HepG2 (cell line): ENCODE data around the gene SAPCD1. TPM values are rescaled to one million over a fixed set of nuclear protein-coding genes. Genes with fewer than 3 reads are reported as not detected.

Source experiments
- CEBPB ChIP-seq: IDR thresholded peaks from 2 replicates; pipeline ENCODE4 v1.6.1; 2011; ENCODE audit warnings: low read depth, low read length, improper control_type of control experiment, borderline replicate concordance
- ERF ChIP-seq: IDR thresholded peaks from 2 replicates; pipeline ENCODE4 v1.6.1; 2018; ENCODE audit warnings: missing biosample characterization, missing genetic modification reagents
- IKZF4 ChIP-seq: sonication (generic); formaldehyde crosslinking; IDR thresholded peaks from 2 replicates; pipeline ENCODE4 v1.5.1; 2020; ENCODE audit warnings: borderline replicate concordance, mild to moderate bottlenecking, low read depth, missing genetic modification reagents; ENCODE audit errors: not compliant biosample characterization
- ISL2 ChIP-seq: sonication (generic); formaldehyde crosslinking; IDR thresholded peaks from 2 replicates; pipeline ENCODE4 v1.5.0; 2020; ENCODE audit warnings: missing genetic modification reagents
- KDM3A ChIP-seq: IDR thresholded peaks from 2 replicates; pipeline ENCODE4 v1.6.1; 2018; ENCODE audit warnings: low read depth, missing compliant biosample characterization
- KLF13 ChIP-seq: sonication (generic); formaldehyde crosslinking; IDR thresholded peaks from 2 replicates; pipeline ENCODE4 v1.4.0; 2020; ENCODE audit warnings: mild to moderate bottlenecking, missing genetic modification reagents
- KLF16 ChIP-seq, 2 experiments: sonication (generic) in 1 of 2; formaldehyde crosslinking in 1 of 2; IDR thresholded peaks; 2 replicates each; pipeline versions ENCODE4 v1.6.1 to v1.8.0; 2016 to 2023; ENCODE audit warnings: missing genetic modification reagents in 2 of 2, missing compliant biosample characterization in 1 of 2
- MYNN ChIP-seq: sonication (generic); formaldehyde crosslinking; IDR thresholded peaks from 2 replicates; pipeline ENCODE4 v1.4.0; 2020; ENCODE audit warnings: mild to moderate bottlenecking, low read depth, missing genetic modification reagents
- ONECUT2 ChIP-seq: sonication (generic); formaldehyde crosslinking; IDR thresholded peaks from 2 replicates; pipeline ENCODE4 v1.4.0; 2020; ENCODE audit warnings: missing genetic modification reagents
- RBFOX2 ChIP-seq: fragments of 200-400 bp; formaldehyde crosslinking; IDR thresholded peaks from 2 replicates; pipeline ENCODE4 v1.6.1; 2017; ENCODE audit warnings: low read depth, mild to moderate bottlenecking, low read length
- TCF12 ChIP-seq, 2 experiments: fragments of 450-650 bp in 1 of 2; sonication (generic) in 1 of 2; formaldehyde crosslinking in 1 of 2; IDR thresholded peaks; 2 replicates each; pipeline versions ENCODE4 v1.6.1 to v1.8.0; 2017 to 2022; ENCODE audit warnings: antibody characterized with exemption in 1 of 2, mild to moderate bottlenecking in 1 of 2, missing genetic modification reagents in 1 of 2, moderate library complexity in 1 of 2
- ZNF354B ChIP-seq: sonication (generic); formaldehyde crosslinking; IDR thresholded peaks from 2 replicates; pipeline ENCODE4 v1.8.0; 2022; ENCODE audit warnings: mild to moderate bottlenecking, missing genetic modification reagents
- ZNF674 ChIP-seq: sonication (generic); formaldehyde crosslinking; IDR thresholded peaks from 2 replicates; pipeline ENCODE4 v1.5.0; 2020; ENCODE audit warnings: low read depth, mild to moderate bottlenecking, missing genetic modification reagents
- ZNF776 ChIP-seq: sonication (generic); formaldehyde crosslinking; IDR thresholded peaks from 2 replicates; pipeline ENCODE4 v1.4.0; 2020; ENCODE audit warnings: mild to moderate bottlenecking, missing genetic modification reagents
- ZSCAN9 ChIP-seq: IDR thresholded peaks from 2 replicates; pipeline ENCODE4 v1.6.1; 2016; ENCODE audit warnings: borderline replicate concordance
- polyA plus RNA-seq, 8 experiments: library from polyadenylated mRNA; depleted of rRNA in 3 of 8; stranded (reverse) in 7 of 8; unstranded in 1 of 8; fragments of >200 nt; fragmentation: Illumina TruSeq in 4 of 8; extraction: Trizol in 4 of 8; gene quantifications; 2 replicates each; pipeline versions ENCODE4 v1.2.1 to v1.2.3, GENCODE V29; 2011 to 2016; ENCODE audit warnings: low read depth in 4 of 8, missing spikeins in 1 of 8, mixed read lengths in 1 of 8; ENCODE audit not compliant: insufficient read depth in 1 of 8
- total RNA-seq, 5 experiments: library from RNA; depleted of rRNA; stranded (reverse); fragments of >200 nt; fragmentation: Illumina TruSeq; extraction: Trizol; gene quantifications; 2 replicates each; pipeline ENCODE4 v1.2.3, GENCODE V29; 2016; ENCODE audit warnings: low read depth in 1 of 5
- TF ChIP-seq, protein P1 (sequence below): IDR thresholded peaks from 2 replicates; pipeline ENCODE4 v1.4.0; 2020; ENCODE audit warnings: mild to moderate bottlenecking, missing genetic modification reagents
- TF ChIP-seq, protein P2 (sequence below): sonication (generic); formaldehyde crosslinking; IDR thresholded peaks from 2 replicates; pipeline ENCODE4 v1.4.0; 2020; ENCODE audit warnings: missing genetic modification reagents
- TF ChIP-seq, protein P3 (sequence below): IDR thresholded peaks from 2 replicates; pipeline ENCODE4 v1.6.1; 2016; ENCODE audit warnings: missing compliant biosample characterization, missing genetic modification reagents, borderline replicate concordance
- TF ChIP-seq, protein P4 (sequence below): sonication (generic); formaldehyde crosslinking; IDR thresholded peaks from 2 replicates; pipeline ENCODE4 v1.4.0; 2020; ENCODE audit warnings: mild to moderate bottlenecking, missing genetic modification reagents

SAPCD1 gene
- total and polyA plus RNA-seq, 2 of the 13 experiments (the other 11 are each of a cell fraction or from before 2014, with no cell fraction given): 2.5 to 3.9 TPM

GRCh38 chr6:31737991-31738979 lies 24.2 kb upstream of the SAPCD1 start (continued):
- TF ChIP-seq, protein P1, sequence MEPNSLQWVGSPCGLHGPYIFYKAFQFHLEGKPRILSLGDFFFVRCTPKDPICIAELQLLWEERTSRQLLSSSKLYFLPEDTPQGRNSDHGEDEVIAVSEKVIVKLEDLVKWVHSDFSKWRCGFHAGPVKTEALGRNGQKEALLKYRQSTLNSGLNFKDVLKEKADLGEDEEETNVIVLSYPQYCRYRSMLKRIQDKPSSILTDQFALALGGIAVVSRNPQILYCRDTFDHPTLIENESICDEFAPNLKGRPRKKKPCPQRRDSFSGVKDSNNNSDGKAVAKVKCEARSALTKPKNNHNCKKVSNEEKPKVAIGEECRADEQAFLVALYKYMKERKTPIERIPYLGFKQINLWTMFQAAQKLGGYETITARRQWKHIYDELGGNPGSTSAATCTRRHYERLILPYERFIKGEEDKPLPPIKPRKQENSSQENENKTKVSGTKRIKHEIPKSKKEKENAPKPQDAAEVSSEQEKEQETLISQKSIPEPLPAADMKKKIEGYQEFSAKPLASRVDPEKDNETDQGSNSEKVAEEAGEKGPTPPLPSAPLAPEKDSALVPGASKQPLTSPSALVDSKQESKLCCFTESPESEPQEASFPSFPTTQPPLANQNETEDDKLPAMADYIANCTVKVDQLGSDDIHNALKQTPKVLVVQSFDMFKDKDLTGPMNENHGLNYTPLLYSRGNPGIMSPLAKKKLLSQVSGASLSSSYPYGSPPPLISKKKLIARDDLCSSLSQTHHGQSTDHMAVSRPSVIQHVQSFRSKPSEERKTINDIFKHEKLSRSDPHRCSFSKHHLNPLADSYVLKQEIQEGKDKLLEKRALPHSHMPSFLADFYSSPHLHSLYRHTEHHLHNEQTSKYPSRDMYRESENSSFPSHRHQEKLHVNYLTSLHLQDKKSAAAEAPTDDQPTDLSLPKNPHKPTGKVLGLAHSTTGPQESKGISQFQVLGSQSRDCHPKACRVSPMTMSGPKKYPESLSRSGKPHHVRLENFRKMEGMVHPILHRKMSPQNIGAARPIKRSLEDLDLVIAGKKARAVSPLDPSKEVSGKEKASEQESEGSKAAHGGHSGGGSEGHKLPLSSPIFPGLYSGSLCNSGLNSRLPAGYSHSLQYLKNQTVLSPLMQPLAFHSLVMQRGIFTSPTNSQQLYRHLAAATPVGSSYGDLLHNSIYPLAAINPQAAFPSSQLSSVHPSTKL (CRISPR knock-in tag): peak; percentile 87
- TF ChIP-seq TCF12 (IDR thresholded peaks at IDR 0.05): no peak
- peak; percentile 46; the same call in 1 of the 2 replicates for TF ChIP-seq TCF12 (CRISPR knock-in tag; IDR thresholded peaks at IDR 0.05)
- TF ChIP-seq ZNF354B (CRISPR knock-in tag): peak; percentile 44; the same call in 1 of the 2 replicates
- peak; percentile 75 for TF ChIP-seq ERF (CRISPR knock-in tag)
- TF ChIP-seq ONECUT2: no peak
- no peak for TF ChIP-seq ZNF674
- TF ChIP-seq ZNF776 (CRISPR knock-in tag): no peak; the same call in 1 of the 2 replicates
- TF ChIP-seq, protein P2, sequence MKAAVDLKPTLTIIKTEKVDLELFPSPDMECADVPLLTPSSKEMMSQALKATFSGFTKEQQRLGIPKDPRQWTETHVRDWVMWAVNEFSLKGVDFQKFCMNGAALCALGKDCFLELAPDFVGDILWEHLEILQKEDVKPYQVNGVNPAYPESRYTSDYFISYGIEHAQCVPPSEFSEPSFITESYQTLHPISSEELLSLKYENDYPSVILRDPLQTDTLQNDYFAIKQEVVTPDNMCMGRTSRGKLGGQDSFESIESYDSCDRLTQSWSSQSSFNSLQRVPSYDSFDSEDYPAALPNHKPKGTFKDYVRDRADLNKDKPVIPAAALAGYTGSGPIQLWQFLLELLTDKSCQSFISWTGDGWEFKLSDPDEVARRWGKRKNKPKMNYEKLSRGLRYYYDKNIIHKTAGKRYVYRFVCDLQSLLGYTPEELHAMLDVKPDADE (CRISPR knock-in tag): no peak
- TF ChIP-seq KDM3A (CRISPR knock-in tag): peak; percentile 86
- TF ChIP-seq KLF16 (CRISPR knock-in tag; IDR thresholded peaks at IDR 0.05): no peak; a peak in 1 of 4 replicates
- TF ChIP-seq KLF13: no peak
- peak; percentile 75 for TF ChIP-seq RBFOX2
- TF ChIP-seq, protein P3, sequence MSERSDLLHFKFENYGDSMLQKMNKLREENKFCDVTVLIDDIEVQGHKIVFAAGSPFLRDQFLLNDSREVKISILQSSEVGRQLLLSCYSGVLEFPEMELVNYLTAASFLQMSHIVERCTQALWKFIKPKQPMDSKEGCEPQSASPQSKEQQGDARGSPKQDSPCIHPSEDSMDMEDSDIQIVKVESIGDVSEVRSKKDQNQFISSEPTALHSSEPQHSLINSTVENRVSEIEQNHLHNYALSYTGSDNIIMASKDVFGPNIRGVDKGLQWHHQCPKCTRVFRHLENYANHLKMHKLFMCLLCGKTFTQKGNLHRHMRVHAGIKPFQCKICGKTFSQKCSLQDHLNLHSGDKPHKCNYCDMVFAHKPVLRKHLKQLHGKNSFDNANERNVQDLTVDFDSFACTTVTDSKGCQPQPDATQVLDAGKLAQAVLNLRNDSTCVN (CRISPR knock-in tag): no peak
- TF ChIP-seq MYNN (CRISPR knock-in tag): peak; percentile 82; the same call in 1 of the 2 replicates
- peak; percentile 96 for TF ChIP-seq CEBPB
- TF ChIP-seq, protein P4, sequence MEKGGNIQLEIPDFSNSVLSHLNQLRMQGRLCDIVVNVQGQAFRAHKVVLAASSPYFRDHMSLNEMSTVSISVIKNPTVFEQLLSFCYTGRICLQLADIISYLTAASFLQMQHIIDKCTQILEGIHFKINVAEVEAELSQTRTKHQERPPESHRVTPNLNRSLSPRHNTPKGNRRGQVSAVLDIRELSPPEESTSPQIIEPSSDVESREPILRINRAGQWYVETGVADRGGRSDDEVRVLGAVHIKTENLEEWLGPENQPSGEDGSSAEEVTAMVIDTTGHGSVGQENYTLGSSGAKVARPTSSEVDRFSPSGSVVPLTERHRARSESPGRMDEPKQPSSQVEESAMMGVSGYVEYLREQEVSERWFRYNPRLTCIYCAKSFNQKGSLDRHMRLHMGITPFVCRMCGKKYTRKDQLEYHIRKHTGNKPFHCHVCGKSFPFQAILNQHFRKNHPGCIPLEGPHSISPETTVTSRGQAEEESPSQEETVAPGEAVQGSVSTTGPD (CRISPR knock-in tag): 0 out of 2 replicates have a peak, but pooled peaks have one; percentile 37
- peak; percentile 82; the same call in 1 of the 2 replicates for TF ChIP-seq ISL2 (CRISPR knock-in tag)
- TF ChIP-seq ZSCAN9 (CRISPR knock-in tag): peak; percentile 98
- peak; percentile 16 for TF ChIP-seq IKZF4 (CRISPR knock-in tag)
